Measurements from ENCODE around the gene ZNF358. TPM values are rescaled to one million over a fixed set of nuclear protein-coding genes. Genes with fewer than 3 reads are reported as not detected.

ZNF358 gene
- polyA plus RNA-seq, 1 donor: 68.0 TPM

GRCh38 chr19:7519361-7520130, 3.6 kb downstream of the ZNF358 start:
- H3K4me1 ChIP-seq (ENCODE audit: control insufficient read depth, insufficient read depth, low read length): peaks cover 32% of the 10 kb centered on the region
- no peak overlapping the region for H3K27ac ChIP-seq (ENCODE audit: low read length)
- no peak overlapping the region for H3K4me3 ChIP-seq (ENCODE audit: low read length)
- H3K9me3 ChIP-seq (ENCODE audit: control insufficient read depth, low read depth, low read length): peaks cover 5% of the 10 kb centered on the region
- WGBS (ENCODE audit: insufficient coverage, low lambda C conversion rate): no CpG with 5 or more reads among the region's 74 CpGs
- H3K27me3 ChIP-seq (ENCODE audit: control insufficient read depth, insufficient read depth, low read length): no peaks in the 10 kb centered on the region
- no peak for DNase-seq
- peaks cover 17% of the 10 kb centered on the region for H3K36me3 ChIP-seq (ENCODE audit: control insufficient read depth, insufficient read depth, low read length)

- WGBS (ENCODE audit: insufficient coverage, low lambda C conversion rate): no CpG with 5 or more reads among the region's 51 CpGs
- Histone ChIP-seq H3K9me3 (ENCODE audit: control insufficient read depth, low read depth, low read length) (peaks cover 5% of the 10 kb centered on the region), H3K4me1 (ENCODE audit: control insufficient read depth, insufficient read depth, low read length) (peaks cover 27% of the 10 kb centered on the region), H3K27me3 (ENCODE audit: control insufficient read depth, insufficient read depth, low read length) (no peaks in the 10 kb centered on the region), H3K4me3 (ENCODE audit: low read length) (no peak overlapping the region), H3K27ac (ENCODE audit: low read length) (no peak overlapping the region), H3K36me3 (ENCODE audit: control insufficient read depth, insufficient read depth, low read length) (peaks cover 18% of the 10 kb centered on the region)
- no peak for DNase-seq
Observed at GRCh38 chr19:7520131-7521051, 4.5 kb downstream of the ZNF358 start.

DNA sequence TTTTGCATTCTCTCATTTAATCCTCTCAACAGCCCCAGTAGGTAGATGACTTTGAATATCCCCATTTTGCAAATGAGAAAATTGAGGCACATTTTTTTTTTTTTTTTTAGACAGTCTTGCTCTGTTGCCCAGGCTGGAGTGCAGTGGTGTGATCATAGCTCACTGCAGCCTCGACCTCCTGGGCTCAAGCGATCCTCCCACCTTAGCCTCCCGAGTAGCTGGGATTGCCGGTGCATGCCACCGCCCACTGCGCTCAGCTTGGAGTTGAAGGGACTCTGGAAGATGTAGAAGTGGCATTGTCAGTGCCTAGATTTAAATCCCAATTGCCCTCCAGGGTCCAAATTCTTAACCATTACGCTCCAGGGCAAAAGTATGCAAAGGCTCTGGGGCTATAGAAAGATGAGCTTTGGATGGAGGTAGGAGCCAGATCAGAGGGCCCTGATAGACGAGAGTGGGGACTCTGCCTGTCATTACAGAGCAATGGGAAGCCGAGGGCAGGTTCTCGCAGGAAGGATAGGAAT, 5.7 kb downstream of the ZNF358 start:
- Histone ChIP-seq H3K27me3 (ENCODE audit: control insufficient read depth, insufficient read depth, low read length) (no peaks in the 10 kb centered on the region), H3K36me3 (ENCODE audit: control insufficient read depth, insufficient read depth, low read length) (peaks cover 23% of the 10 kb centered on the region), H3K4me3 (ENCODE audit: low read length) (peak overlapping the region; percentile 75), H3K4me1 (ENCODE audit: control insufficient read depth, insufficient read depth, low read length) (peaks cover 22% of the 10 kb centered on the region), H3K9me3 (ENCODE audit: control insufficient read depth, low read depth, low read length) (peaks cover 5% of the 10 kb centered on the region), H3K27ac (ENCODE audit: low read length) (no peak overlapping the region)
- DNase-seq: no peak
- WGBS (ENCODE audit: insufficient coverage, low lambda C conversion rate): 80% methylated on average over 1 of the region's 10 CpGs

DNA sequence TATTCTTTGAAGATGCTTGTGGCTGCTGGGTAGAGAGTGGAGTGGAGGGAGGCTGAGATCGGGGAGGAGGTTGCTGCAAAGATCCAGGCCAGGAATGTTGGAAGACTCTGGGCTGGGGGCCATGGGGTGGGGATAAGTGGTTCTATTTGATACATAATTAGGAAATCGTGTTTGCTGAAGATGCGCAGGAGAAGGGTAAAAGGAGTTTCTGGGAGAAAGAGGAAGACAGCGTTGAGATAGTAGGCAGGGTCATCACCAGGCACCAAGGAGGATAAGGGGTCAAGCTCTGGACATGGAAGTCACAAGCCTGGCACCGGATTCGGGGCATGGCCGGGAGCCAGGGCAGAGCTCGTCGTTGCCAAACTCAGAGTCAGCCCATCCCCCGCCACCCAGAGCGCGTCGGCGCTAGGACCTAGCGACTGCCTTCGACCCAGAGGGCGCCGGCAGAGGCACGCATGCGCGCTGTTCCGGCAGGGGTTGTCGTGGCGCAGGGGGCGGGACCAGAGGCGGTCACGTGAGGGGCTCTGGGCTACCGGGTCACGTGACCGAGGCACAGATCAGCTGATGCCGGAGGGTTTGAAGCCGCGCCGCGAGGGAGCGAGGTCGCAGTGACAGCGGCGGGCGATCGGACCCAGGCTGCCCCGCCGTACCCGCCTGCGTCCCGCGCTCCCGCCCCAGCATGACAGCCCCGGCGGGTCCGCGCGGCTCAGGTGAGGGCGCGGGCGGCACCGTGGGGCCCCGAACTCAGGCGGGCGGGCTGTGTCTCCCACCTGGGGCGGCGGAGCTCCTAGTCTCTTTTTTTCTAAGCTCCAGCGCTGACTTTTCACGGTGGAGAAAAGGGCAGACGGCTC, 6.4 kb downstream of the ZNF358 start, which contains the start of gene MCOLN1:
TSS of gene MCOLN1 (plus strand) at position 553 of the 851 bp plus-strand sequence. CDS start at position 680, 127 bp downstream.
- Histone ChIP-seq H3K27me3 (ENCODE audit: control insufficient read depth, insufficient read depth, low read length) (no peaks in the 10 kb centered on the region), H3K36me3 (ENCODE audit: control insufficient read depth, insufficient read depth, low read length) (peaks cover 25% of the 10 kb centered on the region), H3K4me1 (ENCODE audit: control insufficient read depth, insufficient read depth, low read length) (peaks cover 16% of the 10 kb centered on the region), H3K27ac (ENCODE audit: low read length) (peak within 1 kb of the TSS; percentile 11), H3K4me3 (ENCODE audit: low read length) (peak within 1 kb of the TSS; percentile 75), H3K9me3 (ENCODE audit: control insufficient read depth, low read depth, low read length) (peaks cover 5% of the 10 kb centered on the region)
- WGBS (ENCODE audit: insufficient coverage, low lambda C conversion rate): no CpG with 5 or more reads among the region's 65 CpGs
- DNase-seq: peak; percentile 98 to 99

DNA sequence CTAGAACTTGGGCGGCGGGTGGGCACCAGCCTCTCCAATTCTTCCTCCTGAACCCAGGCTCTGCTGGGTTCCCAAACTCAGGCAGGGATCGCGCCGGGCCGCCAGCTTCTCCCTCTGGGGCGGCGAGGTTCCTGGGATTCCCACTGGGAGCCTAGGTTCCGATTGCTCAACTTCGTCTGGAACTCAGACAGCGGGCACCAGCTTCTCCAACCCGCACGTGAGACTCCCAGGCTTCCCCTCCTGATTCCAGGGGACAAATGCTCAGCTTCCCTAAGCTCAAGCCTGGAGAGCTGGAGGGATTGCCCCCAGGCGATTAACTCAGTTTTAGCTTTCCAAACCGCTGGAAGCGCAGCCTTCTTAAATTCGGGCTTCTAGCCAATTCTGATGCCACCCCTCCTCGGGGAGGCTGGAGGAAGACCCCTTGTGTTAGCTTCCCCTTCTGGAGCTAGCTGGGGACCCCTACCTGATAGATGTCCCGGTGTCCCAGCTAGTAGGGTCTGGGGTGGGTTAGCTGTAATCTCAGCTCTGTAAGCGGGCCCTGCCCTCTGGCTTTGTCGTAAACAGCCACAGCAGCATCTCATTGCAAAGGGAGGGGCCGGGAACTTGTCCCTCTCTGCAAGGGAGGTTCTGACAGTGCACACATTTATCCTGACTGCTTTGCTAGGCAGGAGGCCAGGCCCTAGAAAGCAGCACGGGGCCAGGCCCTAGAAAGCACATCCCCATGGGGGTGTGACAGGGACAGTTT, 7.2 kb downstream of the ZNF358 start:
- peaks cover 26% of the 10 kb centered on the region for H3K36me3 ChIP-seq (ENCODE audit: control insufficient read depth, insufficient read depth, low read length)
- peaks cover 15% of the 10 kb centered on the region for H3K4me1 ChIP-seq (ENCODE audit: control insufficient read depth, insufficient read depth, low read length)
- peak overlapping the region; percentile 75 for H3K4me3 ChIP-seq (ENCODE audit: low read length)
- no CpG with 5 or more reads among the region's 23 CpGs for WGBS (ENCODE audit: insufficient coverage, low lambda C conversion rate)
- H3K27me3 ChIP-seq (ENCODE audit: control insufficient read depth, insufficient read depth, low read length): no peaks in the 10 kb centered on the region
- peak in 1 of 2 donors; percentile 31 for DNase-seq
- H3K9me3 ChIP-seq (ENCODE audit: control insufficient read depth, low read depth, low read length): peaks cover 5% of the 10 kb centered on the region
- H3K27ac ChIP-seq (ENCODE audit: low read length): peak overlapping the region; percentile 11

DNA sequence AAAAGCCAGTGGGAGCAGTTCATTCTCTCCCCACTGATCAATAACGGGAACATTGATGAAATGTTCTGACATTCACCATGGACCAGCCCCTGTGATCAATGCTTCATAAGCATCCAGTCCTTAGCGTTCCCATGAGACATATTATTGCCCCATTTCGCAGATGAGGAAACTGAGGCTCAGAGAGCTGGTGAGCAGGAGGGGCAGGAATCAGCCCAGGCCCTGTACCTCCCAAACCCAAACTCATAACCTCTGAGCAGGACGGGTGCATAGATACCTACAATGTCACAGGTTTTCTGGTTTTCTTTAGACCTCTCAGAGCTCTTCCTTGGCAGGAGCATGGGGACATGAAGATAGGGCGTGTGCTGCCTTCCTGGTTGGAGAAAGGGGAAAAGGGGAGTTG, 8.6 kb downstream of the ZNF358 start:
- Histone ChIP-seq H3K4me3 (ENCODE audit: low read length) (no peak overlapping the region), H3K36me3 (ENCODE audit: control insufficient read depth, insufficient read depth, low read length) (peaks cover 34% of the 10 kb centered on the region), H3K4me1 (ENCODE audit: control insufficient read depth, insufficient read depth, low read length) (peaks cover 15% of the 10 kb centered on the region), H3K27ac (ENCODE audit: low read length) (no peak overlapping the region), H3K9me3 (ENCODE audit: control insufficient read depth, low read depth, low read length) (peaks cover 5% of the 10 kb centered on the region), H3K27me3 (ENCODE audit: control insufficient read depth, insufficient read depth, low read length) (no peaks in the 10 kb centered on the region)
- WGBS (ENCODE audit: insufficient coverage, low lambda C conversion rate): no CpG with 5 or more reads among the region's 5 CpGs
- DNase-seq: no peak

- H3K27ac ChIP-seq (ENCODE audit: low read length): no peak overlapping the region
- H3K27me3 ChIP-seq (ENCODE audit: control insufficient read depth, insufficient read depth, low read length): no peaks in the 10 kb centered on the region
- H3K4me1 ChIP-seq (ENCODE audit: control insufficient read depth, insufficient read depth, low read length): peaks cover 15% of the 10 kb centered on the region
- peaks cover 39% of the 10 kb centered on the region for H3K36me3 ChIP-seq (ENCODE audit: control insufficient read depth, insufficient read depth, low read length)
- WGBS (ENCODE audit: insufficient coverage, low lambda C conversion rate): no CpG with 5 or more reads among the region's 20 CpGs
- DNase-seq: no peak
- no peak overlapping the region for H3K4me3 ChIP-seq (ENCODE audit: low read length)
- peaks cover under 1% of the 10 kb centered on the region for H3K9me3 ChIP-seq (ENCODE audit: control insufficient read depth, low read depth, low read length)
Observed at GRCh38 chr19:7524992-7525739, 9.3 kb downstream of the ZNF358 start.

GRCh38 chr19:7526059-7526929, 10.4 kb downstream of the ZNF358 start:
- H3K4me1 ChIP-seq (ENCODE audit: control insufficient read depth, insufficient read depth, low read length): peaks cover 15% of the 10 kb centered on the region
- no peak overlapping the region for H3K27ac ChIP-seq (ENCODE audit: low read length)
- H3K9me3 ChIP-seq (ENCODE audit: control insufficient read depth, low read depth, low read length): no peaks in the 10 kb centered on the region
- H3K4me3 ChIP-seq (ENCODE audit: low read length): no peak overlapping the region
- no peaks in the 10 kb centered on the region for H3K27me3 ChIP-seq (ENCODE audit: control insufficient read depth, insufficient read depth, low read length)
- H3K36me3 ChIP-seq (ENCODE audit: control insufficient read depth, insufficient read depth, low read length): peaks cover 38% of the 10 kb centered on the region
- DNase-seq: no peak
- WGBS (ENCODE audit: insufficient coverage, low lambda C conversion rate): no CpG with 5 or more reads among the region's 31 CpGs

Measured in large intestine (tissue), 3 donors.